H7 (cell line): ENCODE data around the gene DNMT1. TPM values are rescaled to one million over a fixed set of nuclear protein-coding genes. Genes with fewer than 3 reads are reported as not detected.

Source experiments
- DNase-seq: peaks from one replicate; pipeline ENCODE4 v3.0.0; 2012
- H3K27me3 ChIP-seq: 2 replicates; pipeline ENCODE4 v1.6.0; 2011; ENCODE audit warnings: mild to moderate bottlenecking, low read length; ENCODE audit not compliant: control insufficient read depth, insufficient read depth
- H3K36me3 ChIP-seq: replicated peaks from 2 replicates; pipeline ENCODE4 v1.5.1; 2011; ENCODE audit warnings: low read length; ENCODE audit not compliant: control insufficient read depth, insufficient read depth
- H3K4me3 ChIP-seq: 2 replicates; pipeline ENCODE4 v1.5.1; 2011; ENCODE audit warnings: low read depth, mild to moderate bottlenecking, control low read depth, low read length, moderate library complexity; ENCODE audit not compliant: insufficient read depth
- total RNA-seq: library from RNA; depleted of rRNA; stranded (reverse); fragments of >200 nt; shearing (Covaris generic); gene quantifications from 2 replicates; pipeline ENCODE4 v1.2.3, GENCODE V29; 2014; rRNA removed

Gene DNMT1
- total RNA-seq, 1 experiment from 2014 or later = 128 TPM

DNA sequence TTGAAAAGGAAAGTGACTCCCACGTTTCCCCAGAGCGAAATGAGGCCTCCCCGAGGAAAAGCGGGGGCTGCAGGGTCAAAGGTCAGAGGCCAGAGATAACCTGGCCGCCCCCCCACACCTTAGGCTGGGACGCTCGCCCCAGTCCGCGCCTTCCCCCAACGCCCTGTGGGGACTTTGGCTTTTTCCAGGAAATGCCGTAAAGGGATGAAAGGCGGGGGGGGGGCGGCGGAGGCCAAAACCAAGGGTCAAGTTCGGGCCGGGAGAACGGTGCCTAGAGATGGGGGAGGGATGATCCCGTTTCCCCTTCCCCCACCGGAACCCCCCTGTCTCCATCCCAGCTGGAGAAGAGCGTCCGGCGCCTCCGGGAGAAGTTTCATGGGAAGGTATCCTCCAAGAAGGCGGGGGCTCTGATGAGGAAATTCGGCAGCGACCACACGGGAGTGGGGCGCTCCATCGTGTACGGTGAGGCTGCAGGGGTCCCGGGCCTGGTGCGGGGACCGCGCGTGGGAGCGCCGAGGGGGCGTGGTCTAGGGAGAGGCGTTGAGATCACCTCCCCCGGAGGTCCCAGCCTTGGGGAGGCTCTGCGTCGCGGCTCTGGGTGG, 108.1 kb downstream of the DNMT1 start:
- peaks cover 4% of the 10 kb centered on the region for H3K36me3 ChIP-seq
- peak; percentile 84 for DNase-seq
- peak overlapping the region; percentile 70 for H3K4me3 ChIP-seq
- peaks cover 11% of the 10 kb centered on the region; the same call in 1 of the 2 replicates for H3K27me3 ChIP-seq

DNA sequence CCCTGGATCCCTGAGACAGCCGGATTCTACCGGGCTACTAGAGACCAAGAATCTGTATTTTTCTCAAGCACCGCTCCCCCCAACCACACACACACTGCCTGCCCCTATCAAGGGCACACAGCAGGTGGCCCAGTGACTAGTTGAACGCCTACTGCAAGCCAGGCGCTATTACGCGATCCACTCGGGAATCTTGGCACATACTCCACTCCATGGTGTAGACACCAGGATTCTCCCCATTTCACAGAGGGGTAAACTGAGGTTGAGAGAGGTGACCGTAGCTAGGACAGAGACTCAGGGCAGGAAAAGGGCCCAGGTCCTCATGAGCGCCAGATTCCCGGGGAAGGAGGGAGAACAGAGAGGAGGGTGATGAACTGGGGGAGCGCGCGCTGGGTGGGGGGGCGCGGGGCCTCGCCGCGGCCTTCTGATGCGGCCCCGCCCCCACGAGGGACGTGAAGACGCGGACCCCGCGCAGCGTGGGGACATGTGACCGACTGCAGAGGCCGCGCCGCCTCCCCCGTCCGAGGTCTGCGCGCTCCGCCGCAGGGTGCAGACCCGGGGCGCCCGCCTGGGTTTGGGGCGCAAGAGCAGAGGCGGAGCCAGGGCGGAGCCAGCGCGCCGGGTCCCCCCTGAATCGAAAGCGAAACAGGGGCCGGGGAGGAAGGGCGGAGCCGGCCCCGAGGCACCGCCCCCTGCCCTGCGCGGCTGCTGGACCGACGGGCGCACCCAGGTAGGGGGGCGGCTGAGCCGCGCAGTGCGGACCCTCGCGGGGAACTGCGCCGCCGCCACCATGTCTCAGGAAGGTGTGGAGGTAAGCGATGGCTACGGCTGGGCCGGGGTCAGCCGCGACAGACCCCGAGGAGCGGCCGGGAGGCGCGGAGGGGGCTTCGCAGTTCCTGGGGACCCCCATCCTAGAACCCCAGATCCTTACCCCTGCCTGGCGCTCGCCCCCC, 108.8 kb downstream of the DNMT1 start, which contains the start of gene SHFL:
Gene SHFL (plus strand): TSS at position 677 of the 950 bp plus-strand sequence. CDS start 111 bp downstream, at position 788.
- DNase-seq = peak; percentile 99
- peaks cover 2% of the 10 kb centered on the region for H3K36me3 ChIP-seq
- H3K27me3 ChIP-seq = peaks cover 11% of the 10 kb centered on the region; the same call in 1 of the 2 replicates
- peak within 1 kb of the TSS; percentile 70 for H3K4me3 ChIP-seq

DNA sequence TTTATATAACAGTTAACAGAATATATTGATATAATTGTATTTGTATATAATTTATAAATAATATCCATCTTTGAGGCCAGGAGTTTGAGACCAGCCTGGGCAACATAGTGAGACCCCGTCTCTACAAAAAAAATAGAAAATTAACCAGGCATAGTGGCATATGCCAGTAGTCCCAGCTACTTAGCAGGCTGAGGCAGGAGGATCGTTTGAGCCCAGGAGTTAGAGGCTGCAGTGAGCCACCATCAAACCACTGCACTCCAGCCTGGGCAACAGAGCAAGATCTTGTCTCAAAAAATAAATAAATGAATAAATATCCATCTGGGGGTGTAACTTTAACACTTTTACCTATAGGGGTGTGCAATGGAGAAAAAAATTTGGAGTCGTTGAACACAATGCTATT, 110.0 kb downstream of the DNMT1 start:
- no peak overlapping the region for H3K4me3 ChIP-seq
- H3K36me3 ChIP-seq = peaks cover 2% of the 10 kb centered on the region
- no peak for DNase-seq
- peaks cover 11% of the 10 kb centered on the region; the same call in 1 of the 2 replicates for H3K27me3 ChIP-seq

DNA sequence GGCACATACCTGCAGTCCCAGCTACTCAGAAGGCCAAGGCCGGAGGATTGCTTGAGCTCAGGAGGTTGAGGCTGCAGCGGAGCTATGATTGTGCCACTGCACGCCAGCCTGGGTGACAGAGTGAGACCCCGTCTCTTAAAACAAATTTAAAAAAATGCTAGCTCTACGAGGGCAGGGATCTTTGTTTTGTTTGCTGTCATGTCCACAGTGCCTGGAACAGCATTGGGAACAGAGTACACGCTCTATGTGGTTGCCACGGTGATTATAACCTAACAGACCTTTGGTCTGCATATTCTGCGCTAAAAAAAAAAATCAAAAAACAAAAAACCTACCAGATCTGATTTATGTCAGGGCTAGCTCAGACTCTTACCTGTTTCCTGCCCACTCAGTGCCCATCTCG, 110.8 kb downstream of the DNMT1 start:
- Histone ChIP-seq H3K27me3 (peaks cover 11% of the 10 kb centered on the region; the same call in 1 of the 2 replicates), H3K4me3 (no peak overlapping the region), H3K36me3 (no peaks in the 10 kb centered on the region)
- DNase-seq = no peak

Other genes starting within 250 kb of the DNMT1 start
- gene COL5A3, start 184.4 kb downstream of the DNMT1 start, total RNA-seq = 0.62 and 1.4 TPM in 2 replicates
- gene RDH8, start 181.5 kb downstream of the DNMT1 start, total RNA-seq = not detected in 2 replicates
- 14.4 and 20.4 TPM in 2 replicates for gene SHFL, start 108.6 kb downstream of the DNMT1 start, total RNA-seq
- 0.15 TPM in 1 of 2 replicates, not detected in the other for gene ANGPTL6, start 92.3 kb downstream of the DNMT1 start, total RNA-seq
- 52.9 and 54.4 TPM in 2 replicates for gene PPAN, start 88.6 kb downstream of the DNMT1 start, total RNA-seq
- gene P2RY11, start 83.3 kb downstream of the DNMT1 start, total RNA-seq = 0.87 and 6.2 TPM in 2 replicates
- 354 and 376 TPM in 2 replicates for gene EIF3G, start 75.1 kb downstream of the DNMT1 start, total RNA-seq
- gene S1PR2, start 36.4 kb upstream of the DNMT1 start, total RNA-seq = 7.4 and 8.9 TPM in 2 replicates
- 148 and 174 TPM in 2 replicates for gene MRPL4, start 57.3 kb upstream of the DNMT1 start, total RNA-seq
- 2.8 and 6.1 TPM in 2 replicates for gene ICAM1, start 76.2 kb upstream of the DNMT1 start, total RNA-seq
- 1.7 and 2.4 TPM in 2 replicates for gene ICAM4, start 92.0 kb upstream of the DNMT1 start, total RNA-seq
- gene ICAM5, start 95.0 kb upstream of the DNMT1 start, total RNA-seq = 0.83 and 3.7 TPM in 2 replicates
- 0.17 and 0.85 TPM in 2 replicates for gene ZGLP1, start 114.9 kb upstream of the DNMT1 start, total RNA-seq
- 22.3 and 40.8 TPM in 2 replicates for gene FDX2, start 121.1 kb upstream of the DNMT1 start, total RNA-seq
- gene RAVER1, start 138.6 kb upstream of the DNMT1 start, total RNA-seq = 32.2 and 36.1 TPM in 2 replicates
- gene ICAM3, start 144.7 kb upstream of the DNMT1 start, total RNA-seq = 15.2 and 16.1 TPM in 2 replicates
- 48.0 and 48.3 TPM in 2 replicates for gene TYK2, start 185.6 kb upstream of the DNMT1 start, total RNA-seq
- gene CDC37, start 208.6 kb upstream of the DNMT1 start, total RNA-seq = 226 and 254 TPM in 2 replicates
- 2.3 and 2.6 TPM in 2 replicates for gene PDE4A, start 225.6 kb upstream of the DNMT1 start, total RNA-seq